Smooth muscle cell (in vitro differentiated cells): ENCODE results near the gene NANS. TPM values are rescaled to one million over a fixed set of nuclear protein-coding genes. Genes with fewer than 3 reads are reported as not detected.

Experiments used
- DNase-seq: peaks from one replicate; lab custom pipeline; 2025; ENCODE audit not compliant: unreplicated experiment; lab: John Stamatoyannopoulos, UW
- H2AFZ ChIP-seq: fragments of 200-600 bp; sonication (generic); 2 replicates; pipeline ENCODE4 v1.6.0; 2016; ENCODE audit warnings: antibody characterized with exemption, low read depth, mild to moderate bottlenecking
- H3F3A ChIP-seq: fragments of 200-600 bp; sonication (generic); 2 replicates; pipeline ENCODE4 v1.6.0; 2017; ENCODE audit warnings: antibody characterized with exemption, low read depth
- H3K27ac ChIP-seq: fragments of 200-600 bp; sonication (generic); 2 replicates; pipeline ENCODE4 v1.5.1; 2016; ENCODE audit warnings: low read depth, mild to moderate bottlenecking
- H3K27me3 ChIP-seq: fragments of 200-600 bp; sonication (generic); 2 replicates; pipeline ENCODE4 v1.6.1; 2016; ENCODE audit warnings: low read depth, mild to moderate bottlenecking
- H3K36me3 ChIP-seq: fragments of 200-600 bp; sonication (generic); 2 replicates; pipeline ENCODE4 v1.5.1; 2016; ENCODE audit warnings: low read depth
- H3K4me1 ChIP-seq: fragments of 200-600 bp; sonication (generic); 2 replicates; pipeline ENCODE4 v1.5.1; 2016; ENCODE audit warnings: low read depth
- H3K4me2 ChIP-seq: fragments of 200-600 bp; sonication (generic); 2 replicates; pipeline ENCODE4 v1.6.0; 2016; ENCODE audit warnings: mild to moderate bottlenecking
- H3K4me3 ChIP-seq: fragments of 200-600 bp; sonication (generic); 2 replicates; pipeline ENCODE4 v1.5.1; 2016; ENCODE audit warnings: mild to moderate bottlenecking
- H3K79me2 ChIP-seq: fragments of 200-600 bp; sonication (generic); 2 replicates; pipeline ENCODE4 v1.6.0; 2016; ENCODE audit warnings: low read depth, mild to moderate bottlenecking
- H3K9ac ChIP-seq: fragments of 200-600 bp; sonication (generic); 2 replicates; pipeline ENCODE4 v1.6.0; 2016; ENCODE audit warnings: low read depth
- H3K9me3 ChIP-seq: fragments of 200-600 bp; sonication (generic); replicated peaks from 2 replicates; pipeline ENCODE4 v1.5.1; 2016; ENCODE audit warnings: low read depth
- H4K20me1 ChIP-seq: fragments of 200-600 bp; sonication (generic); 2 replicates; pipeline ENCODE4 v1.6.0; 2016; ENCODE audit warnings: low read depth
- WGBS: methylation state at CpG from one replicate; pipeline ENCODE4 v1.1.7; 2016; ENCODE audit warnings: low lambda C conversion rate; 5-methylcytosine and 5-hydroxymethylcytosine counted together
- polyA plus RNA-seq: library from polyadenylated mRNA; unstranded; fragments of >200 nt; fragmentation: Nextera tagmentation; extraction: Ambion mirVana; gene quantifications from 2 replicates; pipeline ENCODE4 v1.2.1, GENCODE V29; 2016
- total RNA-seq: library from RNA; depleted of rRNA; stranded (reverse); fragments of >200 nt; gene quantifications from 2 replicates; pipeline ENCODE4 v1.2.3, GENCODE V29; 2014
- TF ChIP-seq, protein P1 (sequence below): fragments of 200-600 bp; sonication (generic); IDR thresholded peaks from 2 replicates; pipeline ENCODE4 v1.5.1; 2017; ENCODE audit warnings: borderline replicate concordance, mild to moderate bottlenecking, antibody characterized with exemption; ENCODE audit not compliant: insufficient read depth, poor library complexity, severe bottlenecking

NANS gene
- total and polyA plus RNA-seq, 2 experiments from 2014 or later, result 59.4 to 117 TPM

- H3K27ac ChIP-seq, result no peak overlapping the region
- H3K4me2 ChIP-seq, result no peak overlapping the region
- peaks cover 19% of the 10 kb centered on the region for H3K79me2 ChIP-seq
- TF ChIP-seq, protein P1, sequence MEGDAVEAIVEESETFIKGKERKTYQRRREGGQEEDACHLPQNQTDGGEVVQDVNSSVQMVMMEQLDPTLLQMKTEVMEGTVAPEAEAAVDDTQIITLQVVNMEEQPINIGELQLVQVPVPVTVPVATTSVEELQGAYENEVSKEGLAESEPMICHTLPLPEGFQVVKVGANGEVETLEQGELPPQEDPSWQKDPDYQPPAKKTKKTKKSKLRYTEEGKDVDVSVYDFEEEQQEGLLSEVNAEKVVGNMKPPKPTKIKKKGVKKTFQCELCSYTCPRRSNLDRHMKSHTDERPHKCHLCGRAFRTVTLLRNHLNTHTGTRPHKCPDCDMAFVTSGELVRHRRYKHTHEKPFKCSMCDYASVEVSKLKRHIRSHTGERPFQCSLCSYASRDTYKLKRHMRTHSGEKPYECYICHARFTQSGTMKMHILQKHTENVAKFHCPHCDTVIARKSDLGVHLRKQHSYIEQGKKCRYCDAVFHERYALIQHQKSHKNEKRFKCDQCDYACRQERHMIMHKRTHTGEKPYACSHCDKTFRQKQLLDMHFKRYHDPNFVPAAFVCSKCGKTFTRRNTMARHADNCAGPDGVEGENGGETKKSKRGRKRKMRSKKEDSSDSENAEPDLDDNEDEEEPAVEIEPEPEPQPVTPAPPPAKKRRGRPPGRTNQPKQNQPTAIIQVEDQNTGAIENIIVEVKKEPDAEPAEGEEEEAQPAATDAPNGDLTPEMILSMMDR, result no peak
- 96% methylated on average over 6 of the region's 6 CpGs for WGBS
- no peaks in the 10 kb centered on the region for H3K9me3 ChIP-seq
- peaks cover 33% of the 10 kb centered on the region for H3K36me3 ChIP-seq
- no peak overlapping the region for H3K4me3 ChIP-seq
- H3K27me3 ChIP-seq, result no peaks in the 10 kb centered on the region
- no peak for DNase-seq
- H3F3A ChIP-seq, result no peaks in the 10 kb centered on the region
- H2AFZ ChIP-seq, result no peak overlapping the region
- H3K4me1 ChIP-seq, result no peaks in the 10 kb centered on the region
- H4K20me1 ChIP-seq, result peaks cover 17% of the 10 kb centered on the region
- no peak overlapping the region for H3K9ac ChIP-seq
Observed at GRCh38 chr9:98009437-98009836, 47.1 kb upstream of the NANS start.

GRCh38 chr9:98009936-98010335 lies 46.6 kb upstream of the NANS start:
- TF ChIP-seq, protein P1, result no peak
- peaks cover 17% of the 10 kb centered on the region for H4K20me1 ChIP-seq
- no peak overlapping the region for H3K27ac ChIP-seq
- H3K4me2 ChIP-seq, result no peak overlapping the region
- no peak overlapping the region for H2AFZ ChIP-seq
- H3K79me2 ChIP-seq, result peaks cover 17% of the 10 kb centered on the region
- H3K27me3 ChIP-seq, result no peaks in the 10 kb centered on the region
- no peak overlapping the region for H3K4me3 ChIP-seq
- H3K9me3 ChIP-seq, result no peaks in the 10 kb centered on the region
- no peaks in the 10 kb centered on the region for H3K4me1 ChIP-seq
- peaks cover 33% of the 10 kb centered on the region for H3K36me3 ChIP-seq
- no peak for DNase-seq
- no peaks in the 10 kb centered on the region for H3F3A ChIP-seq
- no peak overlapping the region for H3K9ac ChIP-seq
- WGBS, result 97% methylated on average over 1 of the region's 1 CpG

DNA sequence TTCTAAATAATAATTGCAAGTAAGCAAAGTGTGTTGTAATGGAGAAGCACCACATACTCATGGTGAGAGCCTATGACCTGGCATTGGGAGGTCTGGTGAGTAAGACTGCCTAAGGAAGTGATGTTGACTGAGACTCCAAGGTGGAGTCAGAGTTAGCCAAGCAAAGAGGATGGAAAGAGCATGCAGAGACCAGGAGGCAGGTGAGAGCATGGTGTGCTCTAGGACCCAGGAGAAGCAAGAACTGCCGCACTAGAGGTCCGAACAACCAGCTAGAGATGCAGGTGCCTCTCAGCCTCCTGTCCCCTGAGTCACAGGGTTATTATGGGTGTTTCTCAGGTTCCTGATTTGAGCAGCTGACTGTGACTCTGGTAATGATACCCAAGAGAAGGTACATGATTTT lies 46.1 kb upstream of the NANS start:
- Histone ChIP-seq H2AFZ (no peak overlapping the region), H3K4me1 (no peaks in the 10 kb centered on the region), H3K27ac (no peak overlapping the region), H4K20me1 (peaks cover 17% of the 10 kb centered on the region), H3K27me3 (no peaks in the 10 kb centered on the region), H3K9ac (no peak overlapping the region), H3K4me2 (no peak overlapping the region), H3K4me3 (no peak overlapping the region), H3K79me2 (peaks cover 17% of the 10 kb centered on the region), H3K36me3 (peaks cover 33% of the 10 kb centered on the region), H3F3A (no peaks in the 10 kb centered on the region), H3K9me3 (no peaks in the 10 kb centered on the region)
- WGBS, result 60% methylated on average over 2 of the region's 2 CpGs
- DNase-seq, result no peak
- TF ChIP-seq, protein P1, result no peak

- H4K20me1 ChIP-seq, result peaks cover 17% of the 10 kb centered on the region
- no peak for DNase-seq
- no peak overlapping the region for H3K9ac ChIP-seq
- TF ChIP-seq, protein P1, result no peak
- 96% methylated on average over 7 of the region's 7 CpGs for WGBS
- no peak overlapping the region for H3K4me2 ChIP-seq
- peaks cover 17% of the 10 kb centered on the region for H3K79me2 ChIP-seq
- H3K4me1 ChIP-seq, result no peaks in the 10 kb centered on the region
- no peaks in the 10 kb centered on the region for H3F3A ChIP-seq
- no peak overlapping the region for H3K27ac ChIP-seq
- H3K9me3 ChIP-seq, result no peaks in the 10 kb centered on the region
- H3K4me3 ChIP-seq, result no peak overlapping the region
- H2AFZ ChIP-seq, result no peak overlapping the region
- no peaks in the 10 kb centered on the region for H3K27me3 ChIP-seq
- peaks cover 37% of the 10 kb centered on the region for H3K36me3 ChIP-seq
Observed at GRCh38 chr9:98011122-98011521, 45.4 kb upstream of the NANS start.
